GM21529 (cell line): ENCODE data around the gene ZBTB7C.

Experiments used
- ATAC-seq: cut with Tn5 transposase; IDR thresholded peaks from one replicate; pipeline ENCODE4 v1.9.1; 2021; ENCODE audit not compliant: unreplicated experiment

Gene ZBTB7C

DNA sequence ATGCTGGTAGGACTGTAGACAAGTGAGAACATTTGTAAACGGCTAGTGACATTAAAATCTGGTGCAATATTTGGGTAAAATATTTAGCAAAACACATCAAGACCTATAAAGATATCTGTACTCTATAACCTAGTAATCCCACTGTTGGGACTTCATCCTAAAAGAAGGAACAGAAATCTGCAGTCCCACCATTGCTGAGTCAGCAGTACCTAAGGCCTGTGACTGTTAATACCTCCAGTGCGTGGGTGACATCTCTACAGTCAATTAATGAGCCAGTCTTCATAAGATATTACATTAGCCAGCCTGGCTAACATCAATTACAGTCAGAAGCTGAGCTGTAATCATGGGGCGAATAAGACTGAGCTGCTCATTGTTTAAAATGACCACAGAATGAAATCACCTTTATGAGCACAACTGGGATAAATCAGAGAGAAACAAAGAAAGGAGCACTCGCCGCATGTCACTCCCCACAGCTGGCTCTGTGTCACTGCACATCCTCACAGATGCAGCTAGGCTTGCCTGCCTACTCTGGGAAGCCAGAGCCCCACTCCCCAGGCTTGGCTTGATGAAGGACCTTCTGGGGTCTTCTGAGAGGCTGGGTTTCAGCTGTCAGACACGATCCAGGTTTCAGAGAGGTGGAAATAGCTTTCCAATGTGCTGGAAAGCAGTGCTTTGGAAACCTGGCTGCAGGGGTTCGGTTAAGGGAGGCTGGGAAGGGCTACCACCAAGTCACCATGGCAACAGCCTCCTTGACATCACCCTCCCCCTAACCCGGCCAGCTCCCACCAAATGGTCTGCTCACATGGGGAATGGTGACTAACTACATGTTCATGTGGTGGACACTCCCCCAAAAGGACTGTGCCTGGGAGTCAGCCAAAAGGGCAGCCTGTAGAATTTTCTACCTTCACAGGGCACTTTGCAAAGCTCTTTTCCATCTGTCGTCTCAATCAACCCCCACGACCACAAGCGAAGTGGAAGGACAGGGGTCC is 145.0 kb downstream of the ZBTB7C start:
- no peak for ATAC-seq

DNA sequence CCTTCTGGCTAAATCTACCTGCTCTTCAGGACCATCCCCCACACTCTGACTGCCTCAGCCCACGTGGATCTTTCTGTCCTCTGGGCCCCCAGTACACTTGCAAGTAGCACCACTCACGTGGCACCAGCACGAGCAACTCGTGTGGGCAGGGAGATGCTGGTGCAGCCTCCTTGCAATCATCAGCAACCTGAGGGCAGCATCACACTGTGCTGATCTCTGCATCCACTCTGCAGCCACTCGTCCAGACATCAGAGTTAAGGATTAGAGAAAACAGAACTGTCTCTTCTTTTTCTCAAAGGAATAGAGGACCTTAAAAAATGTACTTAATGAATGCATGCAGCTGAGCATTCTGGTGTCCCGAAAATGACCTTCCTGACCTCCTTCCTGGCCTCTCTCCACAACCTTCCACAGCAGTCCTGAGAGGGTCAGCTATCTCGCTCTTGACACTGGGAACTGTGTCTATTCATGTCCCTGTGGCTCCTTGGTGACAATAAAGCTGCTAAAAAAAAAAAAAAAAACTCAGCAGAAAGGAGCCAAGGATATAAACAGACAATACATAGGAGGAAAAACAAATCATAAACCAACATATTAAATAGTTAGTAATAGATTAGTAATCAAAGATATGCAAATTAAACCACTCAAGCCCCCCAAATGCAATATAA is 145.9 kb downstream of the ZBTB7C start:
- no peak for ATAC-seq

DNA sequence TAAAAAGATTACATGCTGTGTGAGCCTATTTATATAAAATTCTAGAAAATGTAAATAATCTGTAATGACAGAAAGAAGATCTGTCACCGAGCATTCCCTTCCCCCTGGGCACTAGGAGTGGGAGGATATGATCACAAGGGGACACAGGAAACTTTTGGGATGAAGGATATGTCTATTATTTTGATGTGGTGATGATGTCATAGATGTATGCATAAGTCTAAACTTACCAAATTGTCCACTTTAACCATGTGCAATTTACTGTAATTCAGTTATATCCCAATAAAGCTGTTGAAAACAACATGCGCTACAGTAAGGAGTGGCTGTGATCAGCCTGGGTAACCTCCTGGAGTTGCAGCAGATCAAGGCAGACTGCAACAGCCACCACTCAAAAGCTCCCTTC is 148.9 kb downstream of the ZBTB7C start:
- ATAC-seq = no peak

DNA sequence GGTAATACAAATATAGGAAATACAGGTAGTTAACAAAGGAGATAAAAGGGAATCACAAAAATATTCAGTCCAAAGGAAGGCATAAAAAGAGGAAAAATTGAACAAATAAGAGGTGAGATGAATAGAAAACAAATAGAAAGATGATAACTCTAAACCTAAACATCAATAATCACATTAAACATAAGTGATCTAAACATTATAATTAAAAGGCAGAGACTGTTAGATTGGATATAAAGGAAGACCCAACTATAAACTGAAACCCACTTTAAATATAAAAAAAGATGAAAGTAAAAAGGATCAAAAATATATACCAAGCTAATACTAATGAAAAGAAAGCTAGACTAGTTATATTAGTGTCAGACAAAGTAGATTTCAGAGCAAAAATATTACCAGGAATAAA is 152.3 kb downstream of the ZBTB7C start:
- ATAC-seq = no peak

DNA sequence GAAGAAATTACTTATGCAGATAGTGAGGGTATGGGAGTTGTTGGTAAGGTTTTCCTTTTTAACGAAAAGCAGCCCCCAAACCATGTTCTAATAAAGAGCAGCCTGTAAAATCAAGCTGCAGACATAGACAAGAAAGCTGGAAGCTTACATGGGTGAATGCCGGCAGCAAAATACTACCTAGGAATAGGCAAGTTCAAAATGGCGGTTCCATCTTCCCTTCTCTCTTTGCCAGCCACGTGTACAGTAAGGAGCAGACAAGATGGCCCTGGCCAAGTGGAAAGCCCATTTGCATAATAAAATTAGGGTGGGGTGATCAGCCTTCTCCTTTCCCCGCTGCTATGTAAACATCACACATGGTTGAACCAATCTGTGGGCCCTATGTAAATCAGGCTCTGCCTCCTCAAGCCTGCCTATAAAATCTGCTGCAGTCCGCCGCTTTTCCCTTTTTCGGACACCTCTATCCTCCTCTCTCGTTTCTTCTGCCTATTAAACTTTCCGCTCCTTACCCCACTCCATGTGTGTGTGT is 155.0 kb downstream of the ZBTB7C start:
- no peak for ATAC-seq

DNA sequence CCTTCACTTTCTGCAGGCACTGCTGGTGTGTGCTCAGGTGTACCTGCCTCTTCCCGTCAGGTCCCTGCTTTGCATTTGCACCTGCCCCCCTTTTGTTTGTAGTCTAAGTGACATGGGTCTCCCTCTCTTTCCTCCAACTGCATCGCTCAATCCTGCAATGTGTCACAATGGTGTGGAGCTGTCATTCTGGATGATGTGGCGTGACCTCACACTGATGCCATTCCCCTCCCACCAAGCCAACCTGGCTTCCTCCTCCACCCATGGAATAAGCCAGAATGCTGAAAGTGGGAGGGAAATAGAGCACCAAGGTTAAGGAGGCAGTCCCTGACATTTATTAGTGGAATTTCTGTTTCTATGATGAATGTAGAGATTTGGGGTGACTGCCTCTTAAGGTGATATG is 156.7 kb downstream of the ZBTB7C start:
- ATAC-seq = no peak

DNA sequence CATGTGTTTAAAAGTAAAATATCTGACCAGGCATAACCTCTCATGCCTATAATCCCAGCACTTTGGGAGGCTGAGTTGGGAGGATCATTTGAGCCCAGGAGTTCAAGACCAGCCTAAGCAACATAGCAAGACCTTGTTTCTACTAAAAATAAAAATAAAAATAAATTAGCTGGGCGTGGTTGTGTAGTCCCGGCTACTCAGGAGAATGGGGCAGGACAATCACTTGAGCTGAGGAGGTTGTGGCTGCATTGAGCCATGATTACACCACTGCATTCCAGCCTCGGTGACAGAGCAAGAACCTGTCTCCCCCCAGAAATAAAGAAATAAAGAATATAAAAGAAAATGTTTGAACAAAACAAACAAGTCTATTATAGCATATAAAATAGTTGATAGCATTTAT is 158.3 kb downstream of the ZBTB7C start:
- no peak for ATAC-seq

DNA sequence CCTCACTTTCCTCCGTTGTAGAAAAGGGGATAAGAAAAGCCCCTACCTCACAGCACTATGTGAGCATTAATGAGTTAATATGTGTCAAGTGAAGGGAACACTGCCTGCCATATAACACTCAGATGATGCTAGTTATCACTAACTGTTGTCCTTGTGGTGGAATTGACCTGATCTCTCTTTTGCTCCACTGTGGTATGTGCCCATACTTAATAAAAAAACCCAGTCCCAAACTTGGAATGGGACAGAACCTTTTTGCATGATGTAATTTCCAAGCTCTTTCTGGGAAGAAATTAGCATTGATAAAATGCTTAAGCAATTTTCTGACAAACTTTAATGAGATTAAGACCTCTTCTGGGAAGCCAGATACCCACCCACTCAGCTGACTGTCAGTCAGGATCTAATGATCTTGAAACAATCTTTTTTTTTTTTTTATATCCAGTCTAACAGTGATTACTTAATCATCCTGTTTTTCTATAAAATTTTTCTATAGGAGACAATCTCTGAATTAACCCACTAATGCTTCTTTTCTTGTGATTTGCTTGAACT is 158.7 kb downstream of the ZBTB7C start:
- ATAC-seq = no peak

DNA sequence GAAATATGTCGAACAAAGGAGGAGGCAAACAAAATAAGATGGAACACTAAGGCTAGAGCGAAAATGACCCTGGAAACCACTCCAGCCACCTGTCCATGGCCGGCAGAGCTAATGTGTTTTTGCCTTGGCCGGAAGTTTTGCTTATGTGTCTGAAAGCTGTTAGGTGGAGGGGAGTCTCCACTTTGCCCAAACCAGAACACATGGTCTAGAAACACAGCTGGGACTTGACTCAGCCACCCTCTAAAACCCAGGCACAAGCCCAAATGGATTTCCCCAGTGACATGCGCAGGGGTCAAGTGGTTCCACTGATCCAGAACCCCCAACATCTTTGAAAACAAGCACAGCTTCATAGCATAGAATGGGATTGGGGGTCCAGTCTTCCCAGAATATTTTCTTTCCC is 159.3 kb downstream of the ZBTB7C start:
- ATAC-seq = no peak

DNA sequence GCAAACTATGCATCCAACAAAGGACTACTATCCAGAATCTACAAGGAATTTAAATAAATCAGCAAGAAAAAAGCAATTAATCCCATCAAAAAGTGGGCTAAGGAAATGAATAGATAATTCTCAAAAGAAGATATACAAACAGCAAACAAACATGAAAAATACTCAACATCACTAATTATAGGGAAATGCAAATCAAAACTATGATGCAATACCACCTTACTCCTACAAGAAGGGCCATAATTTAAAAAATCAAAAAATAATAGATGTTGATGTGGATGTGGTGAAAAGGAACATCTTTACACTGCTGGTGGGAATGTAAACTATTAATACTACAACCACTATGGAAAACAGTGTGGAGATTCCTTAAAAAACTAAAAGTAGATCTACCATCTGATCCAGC is 164.7 kb downstream of the ZBTB7C start:
- ATAC-seq = no peak

DNA sequence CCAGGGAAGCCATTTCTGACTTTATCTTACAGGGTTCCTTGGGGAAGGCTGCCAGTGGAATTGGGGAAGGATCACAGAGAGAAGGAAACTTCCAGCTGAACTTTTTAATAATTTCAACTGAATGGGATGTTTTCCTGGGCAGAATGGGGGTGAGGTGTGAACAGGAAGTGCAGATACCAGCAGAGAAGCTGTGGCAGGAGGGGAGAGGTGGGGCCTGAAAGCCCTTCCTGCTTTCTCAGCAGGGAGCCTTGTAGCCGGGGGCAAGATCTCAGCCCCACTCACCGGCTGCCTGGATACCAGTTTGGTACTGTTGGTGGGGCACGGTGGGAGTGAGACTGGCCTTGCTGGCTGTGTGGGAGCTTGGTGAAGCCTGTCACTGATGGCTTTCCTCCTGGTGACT is 170.5 kb downstream of the ZBTB7C start:
- no peak for ATAC-seq

DNA sequence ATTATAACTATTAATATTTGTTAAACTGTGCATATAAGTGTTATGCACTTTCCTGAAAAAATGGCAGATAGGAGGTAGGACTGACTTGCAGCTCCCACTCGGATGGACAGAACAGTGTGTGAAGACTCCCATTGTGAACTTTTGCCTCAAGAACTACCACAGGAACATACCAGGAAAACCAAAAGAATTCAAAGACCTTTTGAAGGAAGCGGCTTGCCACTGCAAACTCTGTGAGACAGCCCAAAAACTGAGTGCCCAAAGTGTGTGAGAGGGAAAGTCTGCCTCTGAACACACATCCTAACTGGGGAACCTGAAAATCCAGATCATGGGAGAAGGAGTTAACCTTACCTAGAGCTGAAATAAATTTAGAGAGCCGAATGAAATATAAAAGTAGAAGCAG is 171.0 kb downstream of the ZBTB7C start:
- ATAC-seq = no peak

DNA sequence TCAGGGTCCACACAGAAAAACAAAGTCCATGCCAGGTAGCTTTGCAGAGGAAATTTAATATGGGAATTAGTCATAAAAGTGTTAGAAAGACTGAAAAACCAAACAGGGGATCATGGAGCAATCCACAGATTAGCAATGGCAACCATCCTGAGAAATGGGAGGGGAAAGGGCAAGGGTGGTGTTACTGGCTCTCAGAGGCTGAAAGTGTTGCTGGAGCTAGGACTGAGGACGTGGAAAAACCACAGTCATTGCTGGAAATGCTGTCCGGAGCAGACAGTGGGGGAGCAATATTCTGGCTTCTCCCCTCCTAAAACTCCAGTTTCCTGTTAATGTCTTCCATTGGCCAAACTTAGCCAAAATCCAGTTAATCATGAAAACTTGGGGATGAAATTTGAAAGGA is 172.4 kb downstream of the ZBTB7C start:
- ATAC-seq = no peak

DNA sequence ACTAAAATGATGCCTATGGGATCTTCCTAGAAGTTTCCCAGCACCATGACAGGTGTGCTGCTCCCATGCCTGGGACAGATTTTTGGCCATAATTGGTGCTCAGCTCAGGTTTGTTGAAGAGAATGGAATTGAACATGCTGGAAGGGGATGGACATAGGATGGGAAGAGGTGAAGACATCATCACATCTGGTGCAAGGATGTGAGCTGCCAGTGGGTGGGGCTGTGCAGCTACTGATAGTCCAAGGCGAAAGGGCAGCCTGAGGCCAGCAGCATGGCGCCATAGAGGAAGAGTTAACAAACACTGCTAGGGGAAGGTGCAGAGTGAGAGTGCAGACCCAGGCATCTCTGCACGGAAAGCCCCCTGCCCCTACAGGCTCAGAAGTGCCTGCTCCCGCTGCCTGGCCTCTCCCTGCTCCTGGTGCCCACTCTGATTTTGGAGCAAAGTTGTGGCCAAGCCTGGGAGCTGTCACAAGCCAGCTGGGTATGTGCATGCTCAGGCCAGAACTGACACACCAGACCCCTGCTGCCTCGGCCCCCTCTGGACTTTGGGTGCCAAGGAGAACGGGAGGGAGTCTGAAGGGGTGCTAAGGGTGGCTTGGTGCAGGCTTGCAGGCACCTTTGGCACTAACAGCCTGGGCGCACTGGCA is 178.6 kb downstream of the ZBTB7C start:
- peak; percentile 55 for ATAC-seq

DNA sequence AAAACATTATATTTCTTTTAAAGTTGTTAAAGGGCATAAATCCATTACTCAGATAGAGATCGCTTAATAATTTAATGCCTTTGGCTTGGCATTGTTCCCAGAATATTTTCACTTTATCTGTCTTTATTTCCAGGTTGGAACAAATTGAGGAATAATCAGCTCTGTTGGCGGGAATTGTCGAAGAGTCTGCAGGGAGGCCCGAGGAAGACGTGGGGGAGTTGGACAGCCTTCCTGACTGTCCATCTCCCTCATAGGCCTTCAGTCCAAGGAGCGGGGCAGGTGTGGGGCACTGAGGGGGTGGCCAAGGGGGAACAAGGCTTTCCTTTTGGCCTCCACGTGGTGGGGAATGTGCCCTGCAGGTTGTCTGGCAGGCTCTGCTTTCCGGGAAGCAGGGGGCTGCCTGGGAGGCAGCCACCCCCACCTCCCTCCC is 179.6 kb downstream of the ZBTB7C start:
- ATAC-seq = no peak

DNA sequence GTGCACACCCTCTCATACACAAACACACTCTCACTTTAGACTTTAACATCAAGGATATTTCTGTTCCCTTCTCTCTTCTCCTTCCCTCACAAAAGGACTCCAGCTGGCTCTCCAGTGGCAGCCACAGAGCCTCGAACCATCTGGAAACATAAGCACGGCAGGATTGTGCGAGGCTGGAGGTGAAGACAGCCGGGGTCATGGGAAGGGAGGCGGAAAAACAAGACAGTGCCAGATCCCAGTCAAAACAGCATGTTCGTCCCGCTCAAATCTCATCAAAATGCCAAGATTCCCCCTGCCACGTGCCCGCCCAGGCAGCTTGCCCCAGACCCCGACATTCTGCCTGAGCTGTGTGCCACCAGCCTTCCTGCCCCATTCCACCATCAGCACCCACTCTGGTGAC is 180.3 kb downstream of the ZBTB7C start:
- ATAC-seq = no peak

DNA sequence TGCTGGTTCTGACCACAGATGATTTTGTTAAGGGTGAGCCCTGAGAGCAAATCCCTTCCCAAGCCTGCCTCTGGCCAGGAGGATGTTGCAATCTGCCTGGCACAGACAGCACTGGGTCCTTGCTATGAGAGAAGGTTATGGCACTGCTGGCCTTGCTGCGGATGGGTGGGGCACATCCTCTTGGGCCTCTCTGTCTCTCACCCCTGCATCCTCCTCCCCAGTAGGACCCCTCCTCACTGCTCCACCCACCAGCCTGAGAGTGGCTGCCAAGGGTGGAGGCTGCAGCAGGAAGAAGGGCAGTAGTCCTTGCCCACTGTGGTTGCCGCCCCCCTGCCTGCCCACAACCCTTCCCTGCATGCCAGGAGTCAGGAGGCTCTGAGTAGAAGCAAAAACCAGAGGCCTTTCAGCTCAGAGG is 180.9 kb downstream of the ZBTB7C start:
- ATAC-seq = no peak

DNA sequence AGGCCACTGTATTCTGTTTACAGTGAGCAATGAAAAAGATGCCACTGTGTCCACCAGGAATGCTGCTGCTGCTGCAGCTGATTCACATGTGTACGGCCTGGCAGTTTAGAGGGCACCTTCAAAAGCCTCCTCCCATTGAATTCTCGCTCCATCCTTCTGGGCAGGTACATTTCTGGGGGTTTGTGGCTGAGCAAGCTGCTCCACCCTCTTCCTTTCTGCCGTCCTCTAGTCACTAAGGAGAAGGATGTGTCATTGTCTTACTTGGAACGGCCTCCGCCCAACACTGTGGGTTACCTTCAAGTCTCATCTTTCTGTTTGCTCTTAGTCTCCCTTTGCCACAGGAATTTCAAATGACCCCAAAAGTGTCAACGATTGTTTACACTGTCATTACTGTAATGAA is 182.0 kb downstream of the ZBTB7C start:
- ATAC-seq = no peak

DNA sequence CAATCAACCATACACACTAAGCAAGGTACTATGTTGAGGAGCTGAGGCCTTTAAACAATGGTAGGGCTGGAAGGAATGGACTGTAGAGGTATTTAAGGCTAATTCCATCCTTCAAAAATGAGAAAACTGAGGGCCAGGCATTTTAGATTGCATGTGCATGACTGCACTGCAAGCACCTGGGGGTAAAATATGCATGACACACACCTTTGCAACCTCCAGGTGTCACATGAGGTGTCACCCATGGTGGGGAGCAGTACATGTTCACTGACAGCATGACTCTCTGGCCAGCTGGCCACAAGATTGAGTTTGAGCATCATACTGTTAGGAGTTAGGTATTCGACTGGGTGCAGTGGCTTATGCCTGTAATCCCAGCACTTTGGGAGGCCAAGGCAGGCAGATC is 182.8 kb downstream of the ZBTB7C start:
- ATAC-seq = no peak

DNA sequence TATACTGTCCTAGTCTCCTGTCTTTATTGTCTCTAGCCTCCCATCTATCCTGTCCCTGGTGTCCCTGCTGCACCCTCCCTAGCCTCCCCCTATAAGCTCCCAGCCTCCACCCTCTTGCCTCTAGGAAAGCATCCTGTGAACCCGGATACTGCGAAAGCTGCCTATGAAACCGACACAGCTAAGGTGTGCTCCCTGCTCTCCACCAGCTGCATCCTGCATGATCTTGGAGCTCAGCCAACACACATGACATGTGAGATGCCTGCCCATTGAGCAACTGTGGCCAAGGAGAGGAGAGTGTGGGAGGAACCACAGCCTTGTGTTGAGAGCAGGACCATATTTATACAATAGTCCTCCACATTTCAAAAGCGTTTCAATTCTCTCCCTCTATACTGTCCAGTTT is 187.1 kb downstream of the ZBTB7C start:
- ATAC-seq = peak; percentile 76

DNA sequence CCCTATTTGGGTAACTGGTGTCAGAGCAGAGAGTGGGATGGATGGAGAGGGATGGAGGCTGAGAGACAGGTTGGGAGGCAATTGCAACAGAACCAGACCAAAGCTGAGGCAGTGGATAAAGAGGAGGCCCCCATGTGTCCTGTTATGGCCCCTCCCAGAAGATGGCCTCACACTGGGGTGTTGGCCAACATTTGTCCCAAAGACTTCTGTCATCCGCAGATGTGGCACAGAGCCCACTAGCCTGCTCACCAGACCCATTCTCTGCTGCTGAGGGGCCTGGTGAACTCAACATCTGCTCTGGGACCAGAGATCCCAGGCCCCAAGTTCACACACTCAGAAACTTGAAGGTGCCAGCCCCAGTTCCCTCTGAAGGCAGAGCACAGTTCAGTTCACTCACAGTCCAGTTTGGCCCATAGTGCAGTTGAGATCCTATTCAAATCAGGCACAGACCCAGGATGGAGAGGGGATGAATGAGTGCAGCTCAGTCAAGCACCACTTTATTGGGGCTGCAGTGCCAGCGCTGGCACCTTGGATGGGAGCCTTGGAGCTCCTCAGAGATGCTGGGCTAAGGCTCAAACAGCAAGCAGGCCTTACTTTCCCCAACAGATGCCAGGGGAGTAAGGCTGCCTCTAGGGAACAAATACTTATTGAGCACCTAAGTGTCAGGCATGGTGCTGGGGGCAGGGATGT is 189.2 kb downstream of the ZBTB7C start:
- ATAC-seq = no peak
